IMR-90 (cell line): Measurements from ENCODE around the gene HOXA10. TPM values are rescaled to one million over a fixed set of nuclear protein-coding genes. Genes with fewer than 3 reads are reported as not detected.
A peak's percentile ranks its signal among the peaks of the same experiment; 100 is the strongest.

Experiments
- ATAC-seq: fragments of 200-7000 bp; cut with Tn5 transposase; 2 replicates; pipeline ENCODE4 v1.9.1; 2020; ENCODE audit warnings: low read depth, mild to moderate bottlenecking, moderate library complexity
- BruUV-seq: library from RNA; stranded (reverse); fragments of 400-500 nt; replicated peaks from 2 replicates; lab custom pipeline; 2021; lab: Mats Ljungman, UMichigan
- CTCF ChIA-PET: fragments of 300-600 bp; formaldehyde crosslinking; extraction: SDS; loops from one replicate; lab custom pipeline; 2021; ENCODE audit warnings: antibody characterized with exemption; lab: Yijun Ruan, JAX
- POLR2A ChIA-PET: fragments of 300-600 bp; sonication (Branson Sonifier 250); formaldehyde crosslinking; loops from one replicate; lab custom pipeline; 2022; ENCODE audit warnings: antibody characterized with exemption; ENCODE audit not compliant: unreplicated experiment; lab: Charles Lee
- DNase-seq: peaks from one replicate; pipeline ENCODE4 v3.0.0; 2013
- H2AFZ ChIP-seq: replicated peaks from 2 replicates; pipeline ENCODE3; 2013; ENCODE audit warnings: low read length, mild to moderate bottlenecking; ENCODE audit not compliant: poor library complexity
- H2AK5ac ChIP-seq: 2 replicates; pipeline ENCODE4 v1.6.1; 2013; ENCODE audit warnings: low read depth, low read length, inconsistent platforms
- H2AK9ac ChIP-seq: replicated peaks from 2 replicates; pipeline ENCODE3; 2013; ENCODE audit warnings: mild to moderate bottlenecking, low read depth, low read length, moderate library complexity; ENCODE audit not compliant: poor library complexity
- H2BK120ac ChIP-seq: 2 replicates; pipeline ENCODE4 v1.6.1; 2013; ENCODE audit warnings: low read depth, low read length, inconsistent platforms
- H2BK15ac ChIP-seq: 3 replicates; pipeline ENCODE4 v1.6.1; 2013; ENCODE audit warnings: low read depth, low read length, inconsistent platforms
- H2BK20ac ChIP-seq: 2 replicates; pipeline ENCODE4 v1.6.1; 2013; ENCODE audit warnings: low read depth, mild to moderate bottlenecking, inconsistent platforms, low read length, moderate library complexity
- H2BK5ac ChIP-seq: 2 replicates; pipeline ENCODE4 v1.6.1; 2013; ENCODE audit warnings: mild to moderate bottlenecking, low read depth, low read length, inconsistent platforms; ENCODE audit not compliant: poor library complexity, severe bottlenecking
- H3K14ac ChIP-seq: replicated peaks from 2 replicates; pipeline ENCODE4 v1.6.1; 2013; ENCODE audit warnings: low read depth, low read length, inconsistent platforms
- H3K18ac ChIP-seq: 2 replicates; pipeline ENCODE4 v1.6.1; 2013; ENCODE audit warnings: low read depth, low read length, control low read depth
- H3K23ac ChIP-seq: 2 replicates; pipeline ENCODE4 v1.6.1; 2013; ENCODE audit warnings: low read depth, low read length, inconsistent platforms
- H3K27ac ChIP-seq: 2 replicates; pipeline ENCODE4 v1.5.1; 2013; ENCODE audit warnings: mild to moderate bottlenecking, control low read depth, low read length; ENCODE audit not compliant: insufficient read depth
- H3K27me3 ChIP-seq: 2 replicates; pipeline ENCODE4 v1.6.1; 2013; ENCODE audit warnings: low read length; ENCODE audit not compliant: control insufficient read depth, insufficient read depth
- H3K36me3 ChIP-seq: 2 replicates; pipeline ENCODE4 v1.6.1; 2013; ENCODE audit warnings: low read length, mixed read lengths; ENCODE audit not compliant: control insufficient read depth, insufficient read depth
- H3K4ac ChIP-seq: 2 replicates; pipeline ENCODE4 v1.6.1; 2013; ENCODE audit warnings: low read depth, low read length, inconsistent platforms
- H3K4me1 ChIP-seq: 2 replicates; pipeline ENCODE4 v1.6.1; 2013; ENCODE audit warnings: low read length, mixed read lengths; ENCODE audit not compliant: control insufficient read depth, insufficient read depth
- H3K4me2 ChIP-seq: 2 replicates; pipeline ENCODE4 v1.6.1; 2013; ENCODE audit warnings: low read depth, mild to moderate bottlenecking, control low read depth, low read length, moderate library complexity
- H3K4me3 ChIP-seq: 2 replicates; pipeline ENCODE4 v1.5.1; 2013; ENCODE audit warnings: low read depth, mild to moderate bottlenecking, control low read depth, low read length, moderate library complexity; ENCODE audit not compliant: insufficient read depth
- H3K56ac ChIP-seq: 2 replicates; pipeline ENCODE4 v1.6.1; 2013; ENCODE audit warnings: low read length, inconsistent platforms; ENCODE audit not compliant: insufficient read depth; ENCODE audit errors: extremely low read depth
- H3K79me1 ChIP-seq, 2 experiments: 2 replicates each; pipeline ENCODE4 v1.6.1; 2013; ENCODE audit warnings: low read length in 2 of 2, inconsistent platforms in 1 of 2, low read depth in 1 of 2
- H3K9ac ChIP-seq: 2 replicates; pipeline ENCODE4 v1.6.1; 2013; ENCODE audit warnings: low read depth, low read length, control low read depth
- H3K9me1 ChIP-seq: 2 replicates; pipeline ENCODE4 v1.6.1; 2013; ENCODE audit warnings: low read length, inconsistent platforms; ENCODE audit not compliant: insufficient read depth
- H3K9me3 ChIP-seq: 2 replicates; pipeline ENCODE4 v1.6.1; 2013; ENCODE audit warnings: low read length; ENCODE audit not compliant: control insufficient read depth, insufficient read depth
- H4K20me1 ChIP-seq: 2 replicates; pipeline ENCODE4 v1.6.1; 2013; ENCODE audit warnings: low read length, inconsistent platforms; ENCODE audit not compliant: insufficient read depth
- H4K5ac ChIP-seq: 2 replicates; pipeline ENCODE4 v1.6.1; 2013; ENCODE audit warnings: mild to moderate bottlenecking, low read depth, low read length, control low read depth
- H4K8ac ChIP-seq, 2 experiments: 2 replicates each; pipeline ENCODE4 v1.6.1; 2013; ENCODE audit warnings: low read depth in 2 of 2, low read length in 2 of 2, control low read depth in 1 of 2, inconsistent platforms in 1 of 2
- H4K91ac ChIP-seq: 2 replicates; pipeline ENCODE4 v1.6.1; 2013; ENCODE audit warnings: low read depth, low read length, inconsistent platforms; ENCODE audit not compliant: insufficient read depth
- CEBPB ChIP-seq: IDR thresholded peaks from 2 replicates; pipeline ENCODE4 v1.6.1; 2012; ENCODE audit warnings: low read depth, low read length, improper control_type of control experiment
- CHD1 ChIP-seq: IDR thresholded peaks from 2 replicates; pipeline ENCODE4 v1.6.1; 2012; ENCODE audit warnings: low read depth, low read length, improper control_type of control experiment
- POLR2A ChIP-seq: IDR thresholded peaks from 2 replicates; pipeline ENCODE4 v1.6.1; 2012; ENCODE audit warnings: mild to moderate bottlenecking, low read depth, low read length
- WGBS, 2 experiments: methylation state at CpG; one replicate each; pipeline versions ENCODE4 v1.1.5 to v1.1.7; 2013; ENCODE audit warnings: missing lambda C conversion rate in 2 of 2; ENCODE audit not compliant: insufficient read length in 1 of 2; ENCODE audit errors: extremely low coverage in 2 of 2; 5-methylcytosine and 5-hydroxymethylcytosine counted together
- dilution Hi-C: fragments of 300-500 bp; cut with HindIII; formaldehyde crosslinking; loops from one replicate; pipeline ENCODE4 v1.14.3; 2018; ENCODE audit warnings: low sequenced_read_pairs; ENCODE audit not compliant: unreplicated experiment
- in situ Hi-C: fragments of 300-500 bp; cut with MboI; formaldehyde crosslinking; loops from 3 replicates; pipeline ENCODE4 v1.14.3; 2019; ENCODE audit warnings: low sequenced_read_pairs, inconsistent platforms, mixed read lengths
- intact Hi-C: fragments of 100-400 bp; cut with micrococcal nuclease; formaldehyde crosslinking; loops from 2 replicates; pipeline ENCODE4 v1.10.0; 2022
- polyA plus RNA-seq, 3 experiments: library from polyadenylated mRNA; depleted of rRNA; stranded (reverse); fragments of >200 nt; gene quantifications; 2 replicates each; pipeline ENCODE4 v1.2.3, GENCODE V29; 2012; ENCODE audit warnings: low replicate concordance in 1 of 3
- total RNA-seq: library from RNA; depleted of rRNA; stranded (reverse); fragments of >200 nt; gene quantifications from 2 replicates; pipeline ENCODE4 v1.2.3, GENCODE V29; 2012

The HOXA10 gene
- total and polyA plus RNA-seq, 2 of the 4 experiments (the other 2 are of a cell fraction): 0.10 to 0.18 TPM

- Histone ChIP-seq H3K27me3 (no peaks in the 10 kb centered on the region), H3K4me3 (no peak overlapping the region), H3K4me2 (peak overlapping the region; percentile 94), H2BK15ac (0 out of 3 replicates have a peak overlapping the region, but pooled peaks have one; percentile 23), H3K27ac (no peak overlapping the region; the same call in 1 of the 2 replicates), H3K4me1 (peaks cover 23% of the 10 kb centered on the region), H2BK20ac (no peak overlapping the region), H4K20me1 (no peaks in the 10 kb centered on the region), H2BK120ac (no peak overlapping the region), H3K4ac (no peak overlapping the region; the same call in 1 of the 2 replicates), H3K9me1 (peaks cover 8% of the 10 kb centered on the region; the same call in 1 of the 2 replicates), H4K5ac (no peak overlapping the region), H2AK9ac (no peak overlapping the region), H3K23ac (peak overlapping the region; percentile 60), H4K91ac (no peak overlapping the region), H3K56ac (peak overlapping the region; percentile 37; the same call in 1 of the 2 replicates), H4K8ac (peak overlapping the region; percentile 16 to 57; a peak in 1 of 4 replicates), H3K36me3 (peaks cover 9% of the 10 kb centered on the region), H3K9me3 (no peaks in the 10 kb centered on the region), H3K9ac (peak overlapping the region; percentile 45; the same call in 1 of the 2 replicates), H2BK5ac (peak overlapping the region; percentile 35), H3K14ac (no peak overlapping the region), H2AFZ (no peak overlapping the region), H2AK5ac (no peak overlapping the region), H3K18ac (peak overlapping the region; percentile 20; the same call in 1 of the 2 replicates), H3K79me1 (peaks cover 9 to 45% of the 10 kb centered on the region in 2 experiments)
- peak; percentile 73 for DNase-seq
- BruUV-seq: no TSS peak
- dilution Hi-C loops: no loop called here
- TF ChIP-seq POLR2A: peak; percentile 26; the same call in 1 of the 2 replicates
- TF ChIP-seq CEBPB: peak; percentile 65; the same call in 1 of the 2 replicates
- TF ChIP-seq CHD1: no peak
- no peak for ATAC-seq
- ChIA-PET CTCF (interaction anchor here (0.9 kb wide), 1 partner anchor 23 kb away, joined by 3 read pairs; no protein-coding TSS in a partner anchor), POLR2A (no interaction called here)
- no CpG with 5 or more reads among the region's 2 CpGs for WGBS, 2 experiments
- in situ Hi-C loops: no loop called here
- intact Hi-C loops: no loop called here
Observed at GRCh38 chr7:27137640-27138315, 36.3 kb downstream of the HOXA10 start.
